CMK (cell line): Measurements from ENCODE around the gene GUCA1A.

Experiments
- DNase-seq: peaks from one replicate; pipeline ENCODE4 v3.0.0-alpha.2; 2010; ENCODE audit warnings: low read depth

GUCA1A gene

DNA sequence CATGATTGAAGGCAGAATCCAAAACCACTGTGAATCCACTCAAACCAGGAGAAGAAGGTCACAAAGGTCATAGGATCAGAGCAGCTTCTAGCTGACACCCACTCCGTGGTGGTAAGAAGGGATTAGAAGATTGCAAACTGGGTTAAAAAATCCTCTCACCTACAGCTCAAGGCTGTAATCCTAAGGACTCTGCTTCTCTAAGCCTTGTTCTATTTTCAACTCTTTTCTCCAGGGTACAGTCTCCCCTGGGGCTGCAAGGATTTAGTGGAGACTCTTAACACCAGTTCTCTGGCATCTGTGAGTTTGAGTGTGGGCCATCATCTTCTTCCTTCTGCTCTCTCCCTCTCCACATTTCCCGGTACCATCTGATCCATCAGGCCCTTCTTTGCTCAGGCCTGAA is at the start of gene GUCA1A:
GUCA1A (plus strand) TSS at position 264 of the 400 bp plus-strand sequence. CDS start 250 bp downstream, outside the sequence.
- no peak for DNase-seq

DNA sequence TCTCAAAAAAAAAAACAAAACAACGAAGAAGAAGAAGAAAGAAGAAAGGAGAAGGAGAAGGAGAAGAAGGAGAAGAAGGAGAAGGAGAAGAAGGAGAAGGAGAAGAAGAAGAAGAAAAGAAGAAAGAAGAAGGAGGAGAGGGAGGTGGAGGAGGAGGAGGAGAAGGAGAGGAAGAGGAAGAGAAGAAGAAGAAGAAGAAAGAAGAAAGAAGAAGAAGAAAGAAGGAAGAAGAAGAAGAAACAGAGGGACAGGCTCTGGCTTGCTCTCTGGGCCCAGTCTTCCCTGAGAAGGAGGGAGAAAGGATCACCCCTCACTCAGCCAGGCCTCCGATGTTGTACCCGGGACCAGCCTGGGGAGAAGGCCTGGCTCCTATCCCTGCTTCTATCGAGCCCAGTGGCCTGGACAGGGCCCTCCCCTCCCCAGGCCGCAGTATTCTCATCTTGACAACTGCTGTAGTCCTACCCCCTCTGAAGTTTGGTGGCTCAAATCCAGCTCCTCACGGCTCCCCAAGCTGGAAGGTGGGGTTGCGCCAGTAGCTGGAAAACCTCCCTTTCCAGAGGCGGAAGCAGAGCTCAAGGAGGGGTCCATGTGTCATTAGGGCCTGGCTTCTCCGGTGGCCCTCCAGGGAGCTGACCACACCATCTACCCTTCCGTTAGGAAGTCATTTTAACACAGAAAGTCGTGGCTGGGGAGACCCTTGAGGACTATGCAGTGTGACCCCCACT is 49.6 kb upstream of the GUCA1A start:
- no peak for DNase-seq

DNA sequence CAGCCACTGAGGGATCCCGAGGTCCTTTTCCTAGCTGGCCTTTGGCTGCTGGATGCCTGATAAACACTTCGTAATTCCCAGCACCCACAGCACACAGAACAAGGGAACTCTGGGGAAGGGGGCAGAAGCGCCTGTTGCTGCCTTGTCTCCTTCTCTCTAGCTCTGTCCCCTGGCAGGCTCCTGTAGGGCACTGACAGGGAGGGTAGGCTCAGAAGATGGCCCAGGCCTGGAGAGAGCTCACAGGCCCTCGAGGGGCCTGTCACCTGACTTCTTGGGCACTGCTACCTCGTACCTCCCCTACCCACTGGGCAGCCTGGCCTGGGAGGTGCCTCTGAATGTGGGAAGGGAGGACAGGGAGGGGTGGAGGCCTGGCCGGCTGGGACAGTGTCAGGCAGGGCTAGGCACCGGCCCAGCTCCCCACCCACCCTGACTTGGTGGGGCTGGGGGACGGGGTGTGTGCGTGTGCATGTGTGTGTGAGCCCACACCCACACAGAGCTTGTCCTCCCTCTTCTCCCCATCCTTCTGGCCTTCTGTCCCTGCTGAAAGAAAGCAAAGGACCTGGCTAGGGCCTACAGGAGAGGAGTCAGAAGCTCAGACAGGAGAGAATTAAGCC is 48.8 kb upstream of the GUCA1A start:
- no peak for DNase-seq

DNA sequence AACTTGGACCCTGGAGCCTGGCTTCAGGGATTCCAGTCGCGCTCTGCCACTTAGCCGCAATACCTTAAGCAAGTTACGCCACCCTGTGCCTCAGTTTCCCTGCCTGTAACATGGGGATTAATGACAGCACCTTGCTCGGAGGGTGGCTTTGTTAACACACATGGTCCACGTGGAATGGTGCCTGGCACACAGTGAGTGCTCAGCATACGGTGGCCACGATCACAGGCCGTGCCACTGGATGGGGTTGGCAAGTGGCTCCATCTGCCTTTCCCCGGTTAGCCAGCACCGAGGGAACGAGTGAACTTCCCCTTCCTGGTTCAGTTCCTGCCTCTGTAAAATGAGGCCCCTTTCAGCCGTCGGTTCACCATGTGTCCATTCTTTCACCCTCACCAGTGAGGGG is 47.9 kb upstream of the GUCA1A start:
- DNase-seq: no peak

DNA sequence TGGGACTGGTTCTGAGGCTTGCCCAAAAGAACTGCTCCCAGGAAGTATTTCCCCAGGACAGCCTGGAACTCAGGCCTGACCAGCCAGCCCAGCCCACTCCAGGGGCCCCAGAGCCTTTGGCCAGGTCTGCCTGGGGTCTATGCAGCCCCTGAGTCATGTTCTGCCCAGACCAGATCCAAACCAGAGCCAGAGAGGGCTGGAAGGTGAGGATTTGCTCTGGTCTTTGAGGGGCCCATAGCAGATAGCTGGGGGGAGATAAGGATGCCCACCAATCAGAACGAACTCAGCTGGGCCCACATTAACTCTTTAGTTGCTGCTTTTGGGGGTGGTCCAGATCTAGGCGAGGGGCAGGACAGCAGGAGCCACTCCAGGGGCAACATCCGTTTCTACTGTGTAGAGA is 47.5 kb upstream of the GUCA1A start:
- DNase-seq: no peak

DNA sequence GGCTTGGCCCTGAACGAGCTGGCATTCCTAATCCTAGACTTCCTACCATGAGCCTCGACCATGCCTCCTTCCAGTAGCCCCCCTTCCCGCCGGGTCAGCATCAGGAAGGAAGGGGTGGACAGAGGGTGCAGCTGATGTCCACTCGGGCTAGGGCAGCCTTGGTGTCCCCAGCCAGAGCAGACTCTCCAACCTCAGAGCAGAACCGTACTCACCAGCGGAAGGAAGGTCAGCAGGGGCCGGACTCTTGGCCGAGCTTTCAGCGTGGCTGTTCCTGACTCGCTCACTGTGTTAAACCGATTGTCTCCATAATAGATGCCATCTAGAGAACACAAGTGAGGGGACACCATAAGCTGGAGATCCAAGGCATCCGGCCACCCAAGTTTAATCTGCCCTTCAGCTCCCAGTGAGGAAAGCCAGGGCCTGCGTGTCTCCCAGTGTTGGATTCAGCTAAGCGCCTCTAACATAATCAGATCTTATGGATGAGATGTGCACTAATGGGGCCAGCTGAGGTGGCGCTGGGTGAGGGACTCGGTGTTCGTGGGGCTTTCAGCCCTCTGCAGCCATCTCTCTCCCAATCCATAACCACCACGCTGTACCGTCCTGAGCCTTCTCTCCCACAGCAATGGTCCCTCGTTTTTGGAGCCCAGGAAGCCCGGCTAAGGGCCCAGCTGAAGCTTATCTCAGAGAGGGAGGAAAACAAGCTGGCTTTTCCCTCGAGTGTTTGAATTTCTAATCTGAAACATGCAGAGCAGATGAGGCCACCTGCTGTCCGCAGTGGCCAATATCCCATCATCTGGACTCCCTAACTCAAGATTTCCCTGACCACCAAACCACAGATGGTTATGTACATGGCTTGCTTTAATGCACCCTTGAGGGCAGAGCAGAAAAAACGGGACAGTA is 44.5 kb upstream of the GUCA1A start:
- DNase-seq: no peak

DNA sequence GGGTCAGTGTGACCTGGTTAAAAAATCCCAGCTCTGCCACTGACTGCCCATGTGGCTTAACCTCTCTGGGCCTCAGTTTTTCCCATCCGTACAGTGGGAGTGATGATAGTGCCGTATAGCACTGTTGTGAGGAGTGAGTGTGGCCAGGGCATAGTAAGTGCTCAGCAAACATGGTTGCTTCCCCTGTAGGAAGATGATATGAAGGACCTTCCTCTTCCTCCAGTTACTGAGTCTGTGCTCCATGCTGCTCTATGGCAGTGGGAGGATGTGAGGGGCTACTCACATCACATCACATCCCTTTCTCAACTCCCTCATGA is 43.8 kb upstream of the GUCA1A start:
- DNase-seq: no peak

DNA sequence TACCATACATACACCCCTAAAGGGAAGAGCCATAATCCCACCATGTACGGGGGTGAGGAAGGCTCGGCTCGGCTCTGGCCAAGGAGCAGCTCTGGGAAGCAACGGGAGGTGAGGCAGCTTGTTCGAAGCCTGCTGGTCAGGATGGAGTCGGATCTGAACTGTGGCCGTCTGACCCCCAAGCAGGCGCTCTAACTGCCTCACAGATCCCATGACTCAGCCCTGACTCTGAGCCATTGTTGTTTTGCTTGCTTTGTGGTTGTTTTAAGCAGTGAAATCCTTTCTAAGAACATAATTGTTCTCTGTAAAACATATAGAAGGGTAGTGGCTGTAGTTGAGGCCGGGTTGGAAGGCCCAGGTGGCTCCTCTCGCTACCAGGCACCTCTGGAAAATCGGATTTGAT is 41.6 kb upstream of the GUCA1A start:
- DNase-seq: no peak

DNA sequence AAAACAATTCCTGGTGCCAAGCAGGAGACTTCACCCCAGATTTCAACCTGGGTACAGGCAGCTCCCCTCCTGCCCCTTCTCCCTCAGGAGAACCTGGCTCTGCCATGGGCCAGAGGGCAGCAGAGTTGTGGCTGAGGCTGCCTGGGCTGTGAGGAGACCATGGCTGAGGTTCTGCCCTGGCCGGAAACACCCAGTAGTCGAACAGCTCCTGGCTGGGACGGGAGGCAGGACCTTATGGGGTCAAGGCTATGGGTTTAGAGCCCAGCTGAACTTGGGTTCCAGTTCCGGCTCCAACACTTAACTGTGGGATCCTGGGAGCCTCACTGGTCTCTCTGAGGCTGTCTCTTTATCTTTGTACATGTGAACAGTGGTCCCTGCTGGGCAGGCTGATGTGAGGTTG is 39.2 kb upstream of the GUCA1A start:
- DNase-seq: no peak

DNA sequence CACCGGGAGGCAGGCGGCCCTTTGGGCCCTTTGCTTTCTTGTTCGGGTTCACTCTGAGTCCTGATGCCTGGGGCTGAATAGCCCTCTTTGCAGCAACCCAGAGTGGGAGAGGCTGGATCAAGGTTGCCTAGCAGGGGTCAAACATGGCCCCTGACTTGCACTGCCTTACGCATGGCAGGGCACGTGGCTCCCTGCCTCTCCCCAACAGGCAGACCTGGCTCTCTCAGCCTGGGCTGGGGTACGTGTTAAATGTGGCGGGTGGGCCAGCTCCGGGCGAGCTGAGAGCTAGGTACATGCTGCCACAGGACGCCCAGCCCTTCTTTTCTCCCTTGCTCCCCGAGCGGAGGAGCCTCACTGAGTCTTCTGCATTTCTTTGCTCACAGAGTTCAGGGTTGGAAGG is 38.0 kb upstream of the GUCA1A start:
- DNase-seq: no peak

DNA sequence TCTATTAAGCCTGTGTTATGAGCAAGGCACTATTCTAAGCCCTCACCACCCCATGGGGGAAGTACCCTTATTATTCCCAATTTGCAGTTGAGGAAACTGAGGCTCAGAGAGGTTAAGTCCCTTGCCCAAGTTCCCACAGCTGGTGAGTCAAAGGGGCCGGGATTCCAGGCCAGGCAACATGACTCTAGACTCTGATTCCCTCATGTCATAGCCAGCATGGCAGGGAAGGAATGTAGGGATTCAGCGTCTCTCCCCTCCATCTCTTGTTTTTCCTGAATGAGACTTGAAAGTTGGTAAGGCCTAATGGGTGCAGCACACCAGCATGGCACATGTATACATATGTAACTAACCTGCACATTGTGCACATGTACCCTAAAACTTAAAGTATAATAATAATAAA is 37.4 kb upstream of the GUCA1A start:
- no peak for DNase-seq

DNA sequence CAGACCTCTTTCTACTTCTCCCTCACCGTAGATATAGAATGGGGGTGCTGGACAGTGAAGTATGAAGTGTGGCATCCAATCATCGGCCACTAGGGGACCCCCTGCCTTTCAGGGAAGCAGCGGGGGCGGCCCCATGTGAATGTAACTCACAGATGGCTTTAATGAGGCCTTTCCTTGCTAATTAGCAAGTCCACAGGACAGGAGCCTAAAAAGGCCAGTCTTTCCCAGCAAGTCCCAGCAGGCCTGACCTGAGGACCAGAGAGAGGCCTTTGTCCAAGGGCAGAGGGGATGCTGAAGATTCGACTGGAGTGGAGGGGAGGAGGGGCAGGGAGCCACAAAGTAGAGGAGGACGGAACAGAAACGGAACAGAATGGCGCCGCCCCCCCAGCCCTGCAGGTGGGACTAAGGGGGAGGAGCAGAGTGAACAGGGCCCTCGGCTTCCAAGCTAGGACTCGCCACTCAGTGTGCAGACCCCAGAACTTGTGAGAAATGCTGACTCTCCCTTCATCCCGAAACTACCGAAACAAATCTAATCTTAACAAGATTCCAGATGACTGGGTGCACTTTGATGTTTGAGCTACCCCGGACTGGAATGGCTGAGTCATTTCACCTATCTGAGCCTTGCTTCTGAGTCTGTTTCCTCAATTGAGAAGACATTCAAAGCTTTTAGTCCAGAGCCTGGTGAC is 36.5 kb upstream of the GUCA1A start:
- DNase-seq: no peak

DNA sequence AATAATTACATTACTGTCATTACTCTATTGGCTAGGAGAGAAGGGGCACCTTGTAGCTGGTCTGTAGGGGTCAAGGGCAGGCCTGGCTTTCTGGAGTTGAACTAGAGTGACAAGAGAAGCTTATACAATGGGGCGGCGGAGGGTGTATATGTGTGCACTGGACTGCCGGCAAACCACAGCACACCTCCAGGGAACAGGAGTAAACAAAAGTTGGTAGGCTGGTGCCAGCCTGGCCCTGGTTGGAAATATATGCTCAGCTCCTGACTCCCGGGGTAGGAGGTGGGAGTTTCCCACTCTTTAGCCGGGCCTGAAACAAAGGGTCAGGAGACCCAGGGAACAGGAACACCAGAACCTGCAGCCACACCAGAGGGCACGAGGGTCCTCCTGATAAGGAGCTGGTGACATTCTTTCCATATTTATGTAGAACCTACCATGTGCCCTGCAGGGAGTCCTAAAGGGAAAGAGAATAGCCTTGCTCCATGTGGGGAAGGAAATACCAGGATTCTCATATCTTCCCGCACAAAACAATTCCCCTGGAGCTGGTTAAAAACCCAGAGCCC is 35.9 kb upstream of the GUCA1A start:
- no peak for DNase-seq

DNA sequence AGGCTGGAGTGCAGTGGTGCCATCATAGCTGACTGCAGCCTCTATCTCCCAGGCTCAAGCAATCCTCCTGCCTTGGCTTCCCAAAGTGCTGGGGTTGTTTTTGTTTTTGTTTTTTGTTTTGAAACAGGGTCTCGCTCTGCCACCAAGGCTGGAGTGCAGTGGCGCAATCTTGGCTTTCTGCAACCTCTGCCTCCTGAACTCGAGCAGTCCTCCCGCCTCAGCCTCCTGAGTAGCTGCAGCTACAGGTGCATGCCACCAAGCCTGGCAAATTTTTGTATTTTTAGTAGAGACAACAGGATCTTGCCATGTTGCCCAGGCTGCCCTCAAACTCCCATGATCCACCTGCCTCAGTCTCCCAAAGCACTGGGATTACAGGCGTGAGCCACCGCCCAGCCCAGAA is 35.0 kb upstream of the GUCA1A start:
- DNase-seq: no peak

DNA sequence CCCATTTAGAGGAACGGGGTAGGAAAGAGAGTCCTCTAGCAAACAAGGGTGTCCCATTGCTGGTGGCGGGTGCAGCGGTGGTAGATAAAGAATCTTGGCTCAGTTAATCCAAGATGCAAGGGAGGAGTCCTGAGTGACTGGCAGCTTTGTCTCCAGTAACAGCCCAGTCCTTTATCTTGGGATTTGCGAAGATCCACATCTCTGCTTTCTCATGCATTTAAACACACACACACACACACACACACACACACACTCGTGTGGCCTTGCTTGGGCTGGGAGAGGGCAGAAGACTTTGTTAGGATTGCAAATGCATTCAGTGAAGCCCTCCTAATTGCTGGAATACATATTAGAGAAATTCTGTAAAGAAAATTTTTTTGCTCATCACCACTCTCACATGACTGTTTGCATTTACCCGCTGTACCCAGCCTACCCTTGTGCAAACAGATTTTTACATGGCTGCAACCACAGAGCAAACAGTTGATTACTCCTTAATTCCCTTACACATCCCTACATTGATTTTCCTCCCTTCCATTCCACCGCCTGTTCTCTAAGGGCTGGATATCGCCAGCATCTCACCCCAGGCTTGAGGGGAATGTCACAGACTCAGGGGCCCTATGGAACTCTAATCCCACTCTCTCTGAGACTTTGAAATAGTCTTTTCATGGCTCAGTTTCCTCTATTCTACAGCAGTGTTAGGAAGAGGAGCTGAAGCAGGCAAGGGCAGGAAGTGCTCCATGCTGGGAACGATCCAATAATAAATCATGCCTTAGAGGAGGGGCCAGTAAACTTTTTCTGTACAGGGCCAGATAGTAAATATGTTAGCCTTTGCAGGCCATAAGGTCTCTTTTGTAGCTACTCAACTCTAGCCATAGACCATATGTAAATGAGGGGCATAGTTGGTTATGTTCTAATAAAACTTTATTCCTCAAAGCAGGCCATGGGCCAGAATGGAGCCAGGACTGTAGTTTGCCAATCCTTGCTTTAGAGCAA is 34.2 kb upstream of the GUCA1A start:
- DNase-seq: no peak

DNA sequence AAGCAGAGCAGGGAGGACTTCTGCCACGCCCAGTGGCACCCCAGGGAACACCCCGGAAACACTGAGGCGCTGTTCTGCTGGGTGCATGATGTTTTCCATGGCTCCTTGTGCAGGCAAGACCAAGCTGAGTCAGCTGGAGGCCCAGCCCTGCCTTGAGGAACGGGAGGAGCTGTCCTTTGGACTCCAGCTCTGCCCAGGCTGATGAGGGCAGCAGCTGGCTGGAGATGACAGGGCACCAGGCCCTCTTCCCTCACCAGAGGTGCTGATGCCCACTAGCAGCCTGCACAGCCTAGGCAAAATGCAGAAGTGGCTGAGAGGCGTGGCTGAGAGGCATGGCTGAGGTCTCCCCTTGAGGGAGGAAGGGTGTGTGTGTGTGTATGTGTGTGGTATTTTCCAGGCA is 33.1 kb upstream of the GUCA1A start:
- no peak for DNase-seq

DNA sequence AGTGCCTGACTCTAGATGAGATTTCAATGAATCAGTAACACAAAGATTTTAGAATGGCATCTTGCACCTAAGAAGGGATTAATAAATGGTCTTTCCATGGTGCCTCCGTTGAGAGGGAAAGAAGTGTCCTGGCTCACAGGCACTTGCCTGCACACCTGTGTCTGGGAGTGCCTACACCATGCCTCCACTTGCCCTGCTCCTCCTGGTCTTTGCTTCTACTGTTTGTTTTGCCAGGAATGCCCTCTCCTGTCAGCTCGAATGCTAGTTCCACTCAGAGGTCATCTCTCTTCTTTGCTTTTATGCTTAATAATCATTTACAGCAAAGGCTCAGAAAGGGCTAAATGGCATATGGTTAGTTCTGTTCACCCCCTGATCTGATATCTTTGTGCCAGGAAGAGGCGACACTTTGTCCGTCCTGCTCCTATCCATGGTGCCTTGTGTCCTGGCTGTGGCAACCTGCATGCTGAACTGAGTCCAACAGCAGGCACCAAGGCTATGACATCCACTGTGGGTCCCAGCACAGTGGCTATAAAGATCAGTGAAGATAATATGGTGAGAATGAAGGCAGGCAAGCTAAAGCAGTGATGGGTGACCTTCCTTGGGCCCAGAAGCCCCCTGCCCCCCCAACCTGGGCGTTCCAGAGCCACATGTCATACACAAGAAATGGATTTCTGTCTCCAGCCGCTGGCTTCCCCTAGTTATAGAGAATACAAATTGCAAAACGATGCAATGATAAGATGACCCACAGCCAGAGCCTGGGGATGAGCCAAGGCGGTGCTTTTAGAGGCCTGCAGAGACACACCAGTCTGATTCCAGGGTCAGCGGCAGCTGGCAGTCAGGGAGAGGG is 32.2 kb upstream of the GUCA1A start:
- DNase-seq: no peak

DNA sequence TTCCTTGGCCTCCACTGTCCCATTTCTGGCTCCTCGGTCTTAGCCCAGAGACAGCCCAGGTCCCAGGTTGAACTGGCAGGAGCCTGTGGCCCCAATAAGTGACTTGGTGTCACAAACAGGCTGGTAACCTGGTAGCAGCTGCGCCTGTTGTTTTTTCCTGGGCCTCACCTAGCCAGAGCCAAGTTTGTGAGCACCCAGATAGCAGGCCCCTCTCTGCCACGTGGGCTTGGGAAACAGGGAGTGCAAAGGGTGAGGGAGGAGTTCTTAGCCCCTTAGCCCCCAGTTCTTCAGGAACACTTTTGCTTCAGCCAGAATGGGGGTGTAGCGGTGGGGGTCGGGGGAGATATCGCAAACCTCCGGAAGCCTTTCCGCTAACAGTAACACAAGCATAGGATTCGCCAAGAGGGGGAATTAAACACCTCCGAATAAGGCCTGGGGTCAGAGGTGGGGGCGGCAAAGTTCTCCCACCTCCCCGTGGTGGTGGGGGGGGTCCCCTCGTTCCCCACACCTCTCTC is 31.5 kb upstream of the GUCA1A start:
- DNase-seq: no peak

DNA sequence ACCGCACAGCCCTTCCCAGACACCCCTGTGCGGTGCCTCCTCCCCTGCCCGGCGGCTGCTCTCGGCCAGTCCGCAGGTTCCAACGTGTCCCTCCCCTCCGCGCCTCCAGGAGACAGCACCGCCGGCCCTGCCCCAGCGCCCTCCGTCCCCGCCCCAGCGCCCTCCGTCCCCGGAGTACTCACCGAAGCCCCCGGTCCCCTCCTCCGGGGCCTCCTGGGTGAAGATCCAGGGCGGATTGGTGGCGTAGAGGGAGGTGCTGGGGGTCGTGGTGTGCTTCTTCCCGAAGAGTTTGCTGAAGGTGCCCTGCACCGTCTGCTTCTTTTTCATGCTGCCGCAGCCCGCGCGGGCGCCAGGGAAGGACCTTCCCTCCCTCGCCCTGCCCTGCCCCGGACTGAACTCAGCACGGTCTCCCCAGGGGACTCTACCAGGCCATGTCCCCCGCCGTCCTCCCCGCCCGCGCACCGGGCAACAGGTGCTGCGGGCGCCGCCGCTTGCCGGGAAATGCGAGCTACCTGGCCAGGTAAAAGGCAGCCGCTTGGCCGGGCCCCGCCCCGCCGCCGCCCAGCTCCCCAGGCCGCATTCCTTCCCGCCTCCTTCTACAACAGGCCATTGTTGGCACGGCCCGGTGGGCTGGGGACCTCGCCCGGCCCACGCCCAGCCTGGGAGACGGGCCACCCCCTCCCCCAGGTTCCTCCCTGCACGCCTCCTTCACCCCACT is 30.9 kb upstream of the GUCA1A start, which contains the start of gene C6orf132:
C6orf132 (minus strand) TSS at position 503 of the 718 bp plus-strand sequence; CDS start at position 327, 176 bp downstream.
- no peak for DNase-seq
